GM03348 (cell line): ENCODE results near the gene PROZ.

Experiments used
- DNase-seq: peaks from one replicate; pipeline ENCODE4 v3.0.0; 2012; ENCODE audit warnings: low spot score

PROZ gene

GRCh38 chr13:113178070-113178895, 19.8 kb downstream of the PROZ start:
- peak; percentile 70 for DNase-seq

- DNase-seq: no peak
Observed at GRCh38 chr13:113178896-113179167, 20.4 kb downstream of the PROZ start.

GRCh38 chr13:113179374-113180230, 21.2 kb downstream of the PROZ start:
- no peak for DNase-seq

GRCh38 chr13:113182046-113182445, 23.6 kb downstream of the PROZ start:
- DNase-seq: no peak

- DNase-seq: no peak
Observed at GRCh38 chr13:113183450-113184129, 25.1 kb downstream of the PROZ start.

- no peak for DNase-seq
Observed at GRCh38 chr13:113184568-113185440, 26.4 kb downstream of the PROZ start.

- DNase-seq: no peak
Observed at GRCh38 chr13:113186061-113186900, 27.8 kb downstream of the PROZ start.

GRCh38 chr13:113187263-113187669, 28.8 kb downstream of the PROZ start:
- DNase-seq: peak; percentile 95

GRCh38 chr13:113187883-113188665, 29.6 kb downstream of the PROZ start:
- DNase-seq: no peak

- no peak for DNase-seq
Observed at GRCh38 chr13:113190181-113190580, 31.7 kb downstream of the PROZ start.

GRCh38 chr13:113192279-113192678, 33.8 kb downstream of the PROZ start:
- no peak for DNase-seq

GRCh38 chr13:113192902-113193301, 34.5 kb downstream of the PROZ start:
- DNase-seq: peak; percentile 48

GRCh38 chr13:113195360-113195759, 36.9 kb downstream of the PROZ start:
- no peak for DNase-seq

- DNase-seq: no peak
Observed at GRCh38 chr13:113196970-113197737, 38.7 kb downstream of the PROZ start.

- no peak for DNase-seq
Observed at GRCh38 chr13:113201815-113202214, 43.4 kb downstream of the PROZ start.

- no peak for DNase-seq
Observed at GRCh38 chr13:113202912-113203311, 44.5 kb downstream of the PROZ start.

GRCh38 chr13:113203507-113204377, 45.3 kb downstream of the PROZ start:
- no peak for DNase-seq

GRCh38 chr13:113204378-113204734, 45.9 kb downstream of the PROZ start:
- no peak for DNase-seq
